Measurements from ENCODE around the gene LCE1A.

DNA sequence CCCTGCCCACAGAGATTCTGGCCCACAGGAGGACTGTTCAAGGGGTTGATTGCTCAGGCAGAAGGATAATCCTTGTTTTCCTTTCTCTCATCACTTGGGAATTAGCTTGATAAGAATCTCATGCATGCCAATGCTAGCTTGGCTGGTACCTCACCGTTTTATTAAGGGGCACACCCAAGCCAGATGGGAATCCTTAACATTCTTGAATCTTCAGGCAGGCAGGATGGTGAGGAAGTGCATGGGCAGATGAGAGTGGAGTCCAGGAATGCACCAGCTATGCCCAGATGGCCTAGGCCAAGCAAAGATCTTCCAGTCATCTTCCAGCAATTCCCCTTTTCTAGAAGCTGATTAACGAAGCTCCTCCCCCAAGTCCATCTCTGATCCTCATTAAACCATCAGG is 28.4 kb downstream of the LCE1A start:
- TF ChIP-seq, protein P1, sequence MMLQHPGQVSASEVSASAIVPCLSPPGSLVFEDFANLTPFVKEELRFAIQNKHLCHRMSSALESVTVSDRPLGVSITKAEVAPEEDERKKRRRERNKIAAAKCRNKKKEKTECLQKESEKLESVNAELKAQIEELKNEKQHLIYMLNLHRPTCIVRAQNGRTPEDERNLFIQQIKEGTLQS (IDR thresholded peaks at IDR 0.05) = no peak
- no peak for TF ChIP-seq RAD21 (IDR thresholded peaks at IDR 0.05)
- TF ChIP-seq, protein P2, sequence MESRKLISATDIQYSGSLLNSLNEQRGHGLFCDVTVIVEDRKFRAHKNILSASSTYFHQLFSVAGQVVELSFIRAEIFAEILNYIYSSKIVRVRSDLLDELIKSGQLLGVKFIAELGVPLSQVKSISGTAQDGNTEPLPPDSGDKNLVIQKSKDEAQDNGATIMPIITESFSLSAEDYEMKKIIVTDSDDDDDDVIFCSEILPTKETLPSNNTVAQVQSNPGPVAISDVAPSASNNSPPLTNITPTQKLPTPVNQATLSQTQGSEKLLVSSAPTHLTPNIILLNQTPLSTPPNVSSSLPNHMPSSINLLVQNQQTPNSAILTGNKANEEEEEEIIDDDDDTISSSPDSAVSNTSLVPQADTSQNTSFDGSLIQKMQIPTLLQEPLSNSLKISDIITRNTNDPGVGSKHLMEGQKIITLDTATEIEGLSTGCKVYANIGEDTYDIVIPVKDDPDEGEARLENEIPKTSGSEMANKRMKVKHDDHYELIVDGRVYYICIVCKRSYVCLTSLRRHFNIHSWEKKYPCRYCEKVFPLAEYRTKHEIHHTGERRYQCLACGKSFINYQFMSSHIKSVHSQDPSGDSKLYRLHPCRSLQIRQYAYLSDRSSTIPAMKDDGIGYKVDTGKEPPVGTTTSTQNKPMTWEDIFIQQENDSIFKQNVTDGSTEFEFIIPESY (IDR thresholded peaks at IDR 0.05) = no peak
- no peak for TF ChIP-seq EGR1 (IDR thresholded peaks at IDR 0.05; ENCODE audit: low read depth in 2 of 2)
- no peak for TF ChIP-seq GABPA (IDR thresholded peaks at IDR 0.05 in 1 of 2, conservative IDR thresholded peaks at IDR 0.05 in 1 of 2)
- TF ChIP-seq REST (IDR thresholded peaks at IDR 0.05) = no peak
- TF ChIP-seq, protein P3, sequence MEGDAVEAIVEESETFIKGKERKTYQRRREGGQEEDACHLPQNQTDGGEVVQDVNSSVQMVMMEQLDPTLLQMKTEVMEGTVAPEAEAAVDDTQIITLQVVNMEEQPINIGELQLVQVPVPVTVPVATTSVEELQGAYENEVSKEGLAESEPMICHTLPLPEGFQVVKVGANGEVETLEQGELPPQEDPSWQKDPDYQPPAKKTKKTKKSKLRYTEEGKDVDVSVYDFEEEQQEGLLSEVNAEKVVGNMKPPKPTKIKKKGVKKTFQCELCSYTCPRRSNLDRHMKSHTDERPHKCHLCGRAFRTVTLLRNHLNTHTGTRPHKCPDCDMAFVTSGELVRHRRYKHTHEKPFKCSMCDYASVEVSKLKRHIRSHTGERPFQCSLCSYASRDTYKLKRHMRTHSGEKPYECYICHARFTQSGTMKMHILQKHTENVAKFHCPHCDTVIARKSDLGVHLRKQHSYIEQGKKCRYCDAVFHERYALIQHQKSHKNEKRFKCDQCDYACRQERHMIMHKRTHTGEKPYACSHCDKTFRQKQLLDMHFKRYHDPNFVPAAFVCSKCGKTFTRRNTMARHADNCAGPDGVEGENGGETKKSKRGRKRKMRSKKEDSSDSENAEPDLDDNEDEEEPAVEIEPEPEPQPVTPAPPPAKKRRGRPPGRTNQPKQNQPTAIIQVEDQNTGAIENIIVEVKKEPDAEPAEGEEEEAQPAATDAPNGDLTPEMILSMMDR (IDR thresholded peaks at IDR 0.05; ENCODE audit: low read depth, low read length, missing input control) = no peak
- TF ChIP-seq JUND (IDR thresholded peaks at IDR 0.05) = no peak
- TF ChIP-seq, protein P4, sequence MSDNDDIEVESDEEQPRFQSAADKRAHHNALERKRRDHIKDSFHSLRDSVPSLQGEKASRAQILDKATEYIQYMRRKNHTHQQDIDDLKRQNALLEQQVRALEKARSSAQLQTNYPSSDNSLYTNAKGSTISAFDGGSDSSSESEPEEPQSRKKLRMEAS (IDR thresholded peaks at IDR 0.05) = no peak
- TF ChIP-seq YY1 (IDR thresholded peaks at IDR 0.05) = no peak
- TF ChIP-seq FOXA1 (IDR thresholded peaks at IDR 0.05) = no peak
- TF ChIP-seq NR2F2 (IDR thresholded peaks at IDR 0.05) = no peak
